ENCODE measurements around the gene ATP6V1B1. TPM values are rescaled to one million over a fixed set of nuclear protein-coding genes. Genes with fewer than 3 reads are reported as not detected.

The ATP6V1B1 gene
- total RNA-seq, 2 donors from 2014 or later = not detected

GRCh38 chr2:70905443-70906421 lies 30.0 kb upstream of the ATP6V1B1 start:
- no peaks in the 10 kb centered on the region for H3K36me3 ChIP-seq (ENCODE audit: control insufficient read depth, insufficient read depth, low read length)
- 19 to 25% methylated on average over 5 to 18 of the region's 18 CpGs for WGBS, 2 experiments (ENCODE audit: insufficient coverage in 1 of 2, insufficient read length in 1 of 2)
- H3K9ac ChIP-seq (ENCODE audit: extremely low read depth, low read length, poor library complexity, severe bottlenecking) = no peak overlapping the region
- H3K9me3 Mint-ChIP-seq = no peaks in the 10 kb centered on the region
- H3K4me3 ChIP-seq (ENCODE audit: low read length) = no peak overlapping the region
- no peak overlapping the region for H3K27ac Mint-ChIP-seq
- DNase-seq = peak; percentile 49
- no peaks in the 10 kb centered on the region for H3K4me1 ChIP-seq (ENCODE audit: control insufficient read depth, insufficient read depth, low read length)
- no peaks in the 10 kb centered on the region for H3K36me3 Mint-ChIP-seq (ENCODE audit: low read depth)
- peaks cover 98% of the 10 kb centered on the region for H3K27me3 Mint-ChIP-seq (ENCODE audit: insufficient read depth)
- H3K9me3 ChIP-seq (ENCODE audit: control insufficient read depth, low read length) = no peaks in the 10 kb centered on the region
- peaks cover 100% of the 10 kb centered on the region for H3K27me3 ChIP-seq (ENCODE audit: control insufficient read depth, insufficient read depth, low read length, poor library complexity, severe bottlenecking)
- TF ChIP-seq CTCF (conservative IDR thresholded peaks at IDR 0.05) = no peak
- H3K4me1 Mint-ChIP-seq = peaks cover 12% of the 10 kb centered on the region
- no peak overlapping the region for H3K27ac ChIP-seq (ENCODE audit: low read depth, low read length)
- no peak overlapping the region for H3K4me3 Mint-ChIP-seq

GRCh38 chr2:70906439-70907005 lies 29.2 kb upstream of the ATP6V1B1 start:
- H3K9me3 ChIP-seq (ENCODE audit: control insufficient read depth, low read length) = no peaks in the 10 kb centered on the region
- TF ChIP-seq CTCF (conservative IDR thresholded peaks at IDR 0.05) = no peak
- H3K27me3 ChIP-seq (ENCODE audit: control insufficient read depth, insufficient read depth, low read length, poor library complexity, severe bottlenecking) = peaks cover 100% of the 10 kb centered on the region

GRCh38 chr2:70907130-70908057 lies 28.3 kb upstream of the ATP6V1B1 start:
- H3K4me3 Mint-ChIP-seq = peak overlapping the region; percentile 51
- no peak overlapping the region for H3K27ac ChIP-seq (ENCODE audit: low read depth, low read length)
- peaks cover 8% of the 10 kb centered on the region for H3K4me1 Mint-ChIP-seq
- H3K27me3 ChIP-seq (ENCODE audit: control insufficient read depth, insufficient read depth, low read length, poor library complexity, severe bottlenecking) = peaks cover 100% of the 10 kb centered on the region
- no peak for TF ChIP-seq CTCF (conservative IDR thresholded peaks at IDR 0.05)
- H3K36me3 Mint-ChIP-seq (ENCODE audit: low read depth) = no peaks in the 10 kb centered on the region
- H3K27me3 Mint-ChIP-seq (ENCODE audit: insufficient read depth) = peaks cover 98% of the 10 kb centered on the region
- no peaks in the 10 kb centered on the region for H3K4me1 ChIP-seq (ENCODE audit: control insufficient read depth, insufficient read depth, low read length)
- no peak overlapping the region for H3K27ac Mint-ChIP-seq
- WGBS, 2 experiments (ENCODE audit: insufficient coverage in 1 of 2, insufficient read length in 1 of 2) = 3 to 4% methylated on average over 26 to 40 of the region's 40 CpGs
- peak overlapping the region; percentile 67 for H3K4me3 ChIP-seq (ENCODE audit: low read length)
- no peaks in the 10 kb centered on the region for H3K36me3 ChIP-seq (ENCODE audit: control insufficient read depth, insufficient read depth, low read length)
- H3K9me3 ChIP-seq (ENCODE audit: control insufficient read depth, low read length) = no peaks in the 10 kb centered on the region
- no peaks in the 10 kb centered on the region for H3K9me3 Mint-ChIP-seq
- DNase-seq = peak; percentile 76
- H3K9ac ChIP-seq (ENCODE audit: extremely low read depth, low read length, poor library complexity, severe bottlenecking) = no peak overlapping the region

More at GRCh38 chr2:70906439-70907005, 29.2 kb upstream of the ATP6V1B1 start:
- H3K4me1 Mint-ChIP-seq = peaks cover 10% of the 10 kb centered on the region
- H3K4me3 ChIP-seq (ENCODE audit: low read length) = no peak overlapping the region
- H3K27ac ChIP-seq (ENCODE audit: low read depth, low read length) = no peak overlapping the region
- no peak overlapping the region for H3K27ac Mint-ChIP-seq
- H3K36me3 Mint-ChIP-seq (ENCODE audit: low read depth) = no peaks in the 10 kb centered on the region
- no peak overlapping the region for H3K4me3 Mint-ChIP-seq
- no peaks in the 10 kb centered on the region for H3K36me3 ChIP-seq (ENCODE audit: control insufficient read depth, insufficient read depth, low read length)
- H3K9me3 Mint-ChIP-seq = no peaks in the 10 kb centered on the region
- DNase-seq = peak; percentile 47
- peaks cover 98% of the 10 kb centered on the region for H3K27me3 Mint-ChIP-seq (ENCODE audit: insufficient read depth)
- WGBS, 2 experiments (ENCODE audit: insufficient coverage in 1 of 2, insufficient read length in 1 of 2) = 11 to 14% methylated on average over 3 to 16 of the region's 16 CpGs
- no peak overlapping the region for H3K9ac ChIP-seq (ENCODE audit: extremely low read depth, low read length, poor library complexity, severe bottlenecking)
- no peaks in the 10 kb centered on the region for H3K4me1 ChIP-seq (ENCODE audit: control insufficient read depth, insufficient read depth, low read length)
